ENCODE results near the gene SUGCT.

Gene SUGCT

GRCh38 chr7:40780460-40780859 is 645.7 kb downstream of the SUGCT start:
- no peak for TF ChIP-seq CTCF (conservative IDR thresholded peaks at IDR 0.05; ENCODE audit: low read depth, low read length)

GRCh38 chr7:40782836-40783235 is 648.0 kb downstream of the SUGCT start:
- no peak for DNase-seq (ENCODE audit: low read depth)
- no peak overlapping the region for H3K4me3 ChIP-seq (ENCODE audit: low read length)

More at GRCh38 chr7:40780460-40780859, 645.7 kb downstream of the SUGCT start:
- no peak overlapping the region for H3K4me3 ChIP-seq (ENCODE audit: low read length)
- no peak for DNase-seq (ENCODE audit: low read depth)

DNA sequence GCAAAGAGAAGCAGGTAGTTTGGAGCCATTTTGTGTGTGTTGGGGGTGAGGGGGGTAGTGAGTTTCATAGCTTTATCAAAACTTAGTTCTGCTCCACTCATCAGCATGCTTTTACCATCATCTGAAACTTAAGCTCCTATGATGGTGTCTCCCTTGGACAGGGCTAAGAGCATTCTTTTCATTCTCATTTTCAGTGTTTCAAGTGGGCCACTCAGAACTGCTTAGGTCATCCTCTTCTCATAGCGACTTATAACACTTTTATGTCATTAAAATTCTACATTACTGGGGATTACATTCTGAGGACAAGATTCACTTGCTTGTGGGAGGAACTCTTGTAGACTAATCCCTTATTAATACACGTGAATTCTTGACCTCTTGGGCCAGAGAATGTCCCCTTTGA is 649.4 kb downstream of the SUGCT start:
- no peak for DNase-seq (ENCODE audit: low read depth)
- H3K4me3 ChIP-seq (ENCODE audit: low read length) = no peak overlapping the region
- TF ChIP-seq CTCF (conservative IDR thresholded peaks at IDR 0.05; ENCODE audit: low read depth, low read length) = no peak

More at GRCh38 chr7:40782836-40783235, 648.0 kb downstream of the SUGCT start:
- no peak for TF ChIP-seq CTCF (conservative IDR thresholded peaks at IDR 0.05; ENCODE audit: low read depth, low read length)

DNA sequence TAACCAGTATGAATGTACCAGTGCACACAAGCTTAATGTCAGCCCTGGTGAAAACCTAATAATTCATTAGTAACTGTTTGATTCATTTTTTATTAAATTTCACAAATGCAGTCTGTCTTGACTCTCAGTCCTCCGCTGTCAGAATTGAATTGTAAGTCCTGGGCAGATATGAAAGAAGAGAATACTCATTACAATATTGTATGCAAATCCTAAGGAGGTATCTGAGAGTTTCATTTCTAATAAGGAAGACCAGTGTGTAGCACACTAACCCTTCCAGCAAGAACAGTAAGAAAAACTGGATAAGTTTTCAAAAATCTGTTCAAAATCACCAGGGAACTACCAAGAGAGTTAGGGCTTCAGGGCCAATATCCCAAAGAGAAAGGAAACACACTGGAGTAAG is 652.1 kb downstream of the SUGCT start:
- TF ChIP-seq CTCF (conservative IDR thresholded peaks at IDR 0.05; ENCODE audit: low read depth, low read length) = no peak
- no peak for DNase-seq (ENCODE audit: low read depth)
- no peak overlapping the region for H3K4me3 ChIP-seq (ENCODE audit: low read length)

GRCh38 chr7:40793132-40793531 is 658.3 kb downstream of the SUGCT start:
- H3K4me3 ChIP-seq (ENCODE audit: low read length) = no peak overlapping the region
- no peak for DNase-seq (ENCODE audit: low read depth)
- TF ChIP-seq CTCF (conservative IDR thresholded peaks at IDR 0.05; ENCODE audit: low read depth, low read length) = no peak

DNA sequence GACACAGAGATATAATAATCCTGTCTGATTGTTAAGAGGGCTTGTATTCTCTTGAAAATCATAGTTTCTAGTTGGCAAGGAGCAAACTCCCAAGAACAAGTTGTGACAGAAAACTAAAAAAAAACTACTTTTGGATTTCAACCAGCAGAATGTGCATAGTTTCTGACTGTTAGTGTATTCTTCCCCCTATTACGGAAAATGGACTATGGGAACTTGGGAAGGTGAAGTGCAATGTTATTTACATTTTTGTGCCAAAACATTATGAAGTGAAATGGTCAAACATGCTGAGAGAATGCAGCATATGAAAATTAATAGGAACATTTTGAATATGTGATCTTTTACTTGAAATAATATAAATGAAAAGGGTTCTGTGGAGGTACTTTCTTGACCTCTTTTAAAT is 660.8 kb downstream of the SUGCT start:
- DNase-seq (ENCODE audit: low read depth) = no peak
- no peak overlapping the region for H3K4me3 ChIP-seq (ENCODE audit: low read length)
- TF ChIP-seq CTCF (conservative IDR thresholded peaks at IDR 0.05; ENCODE audit: low read depth, low read length) = no peak

- no peak for DNase-seq (ENCODE audit: low read depth)
- no peak for TF ChIP-seq CTCF (conservative IDR thresholded peaks at IDR 0.05; ENCODE audit: low read depth, low read length)
- H3K4me3 ChIP-seq (ENCODE audit: low read length) = no peak overlapping the region
Observed at GRCh38 chr7:40796723-40797122, 661.9 kb downstream of the SUGCT start.

Measured in retinal pigment epithelial cell (primary cell).